Measurements from ENCODE around the gene FCHSD2. TPM values are rescaled to one million over a fixed set of nuclear protein-coding genes. Genes with fewer than 3 reads are reported as not detected.
A peak's percentile ranks its signal among the peaks of the same experiment; 100 is the strongest.

Gene FCHSD2
- total and polyA plus RNA-seq, 2 of the 13 experiments (the other 11 are each of a cell fraction or from before 2014, with no cell fraction given): 20.5 to 24.8 TPM

DNA sequence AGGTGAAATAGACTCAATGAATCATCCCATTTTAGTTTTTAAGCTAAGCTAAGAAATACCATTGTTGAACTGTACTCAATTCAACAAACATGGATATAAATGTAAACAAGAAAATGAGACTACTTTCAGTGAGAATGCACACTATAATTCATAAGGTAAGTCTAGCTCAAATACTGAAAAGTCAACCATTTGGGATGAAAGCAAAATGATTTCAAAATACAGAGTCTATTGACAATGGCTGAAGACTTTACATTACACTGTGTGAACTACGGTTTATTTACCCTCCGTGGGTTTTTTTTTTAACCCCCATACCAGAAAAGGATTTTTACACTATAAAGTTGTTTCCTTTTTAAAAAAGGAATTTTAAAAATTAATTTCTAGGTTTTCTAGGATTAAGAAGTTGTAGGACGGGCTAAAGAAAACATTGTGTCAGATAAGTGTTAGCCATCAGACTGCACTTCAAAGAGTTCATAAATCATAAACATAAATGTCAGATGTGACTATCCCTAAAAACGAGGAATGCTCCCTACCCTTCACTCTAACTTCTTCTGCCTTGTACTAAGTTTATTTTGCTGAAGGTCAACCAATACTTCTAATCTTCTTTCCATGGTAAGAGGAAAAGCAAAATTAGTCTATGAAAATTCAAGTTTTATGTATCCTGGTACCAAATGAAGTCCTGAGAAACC is 83.0 kb downstream of the FCHSD2 start (continued):
- TF ChIP-seq HNRNPUL1 (IDR thresholded peaks at IDR 0.05; ENCODE audit: low read depth, low read length): no peak
- TF ChIP-seq HNF4A (CRISPR knock-in tag; IDR thresholded peaks at IDR 0.05): peak; percentile 29; the same call in 1 of the 2 replicates
- no peak for TF ChIP-seq PHF20 (CRISPR knock-in tag; IDR thresholded peaks at IDR 0.05)
- peak; percentile 15; the same call in 1 of the 2 replicates for TF ChIP-seq NCOA2 (CRISPR knock-in tag; IDR thresholded peaks at IDR 0.05)
- TF ChIP-seq SOX5 (CRISPR knock-in tag; IDR thresholded peaks at IDR 0.05; ENCODE audit: borderline replicate concordance): peak; percentile 60; the same call in 1 of the 2 replicates
- peak; percentile 78 for TF ChIP-seq TCF7 (IDR thresholded peaks at IDR 0.05; ENCODE audit: low read depth)
- TF ChIP-seq SIX4 (CRISPR knock-in tag; IDR thresholded peaks at IDR 0.05): no peak
- no peak for TF ChIP-seq SMYD3 (CRISPR knock-in tag; IDR thresholded peaks at IDR 0.05)
- no peak for TF ChIP-seq SNAI1 (CRISPR knock-in tag; IDR thresholded peaks at IDR 0.05; ENCODE audit: borderline replicate concordance)
- no peak for TF ChIP-seq NR3C1 (CRISPR knock-in tag; IDR thresholded peaks at IDR 0.05)
- TF ChIP-seq MIER3 (CRISPR knock-in tag; IDR thresholded peaks at IDR 0.05; ENCODE audit: borderline replicate concordance): no peak
- TF ChIP-seq, protein P1, sequence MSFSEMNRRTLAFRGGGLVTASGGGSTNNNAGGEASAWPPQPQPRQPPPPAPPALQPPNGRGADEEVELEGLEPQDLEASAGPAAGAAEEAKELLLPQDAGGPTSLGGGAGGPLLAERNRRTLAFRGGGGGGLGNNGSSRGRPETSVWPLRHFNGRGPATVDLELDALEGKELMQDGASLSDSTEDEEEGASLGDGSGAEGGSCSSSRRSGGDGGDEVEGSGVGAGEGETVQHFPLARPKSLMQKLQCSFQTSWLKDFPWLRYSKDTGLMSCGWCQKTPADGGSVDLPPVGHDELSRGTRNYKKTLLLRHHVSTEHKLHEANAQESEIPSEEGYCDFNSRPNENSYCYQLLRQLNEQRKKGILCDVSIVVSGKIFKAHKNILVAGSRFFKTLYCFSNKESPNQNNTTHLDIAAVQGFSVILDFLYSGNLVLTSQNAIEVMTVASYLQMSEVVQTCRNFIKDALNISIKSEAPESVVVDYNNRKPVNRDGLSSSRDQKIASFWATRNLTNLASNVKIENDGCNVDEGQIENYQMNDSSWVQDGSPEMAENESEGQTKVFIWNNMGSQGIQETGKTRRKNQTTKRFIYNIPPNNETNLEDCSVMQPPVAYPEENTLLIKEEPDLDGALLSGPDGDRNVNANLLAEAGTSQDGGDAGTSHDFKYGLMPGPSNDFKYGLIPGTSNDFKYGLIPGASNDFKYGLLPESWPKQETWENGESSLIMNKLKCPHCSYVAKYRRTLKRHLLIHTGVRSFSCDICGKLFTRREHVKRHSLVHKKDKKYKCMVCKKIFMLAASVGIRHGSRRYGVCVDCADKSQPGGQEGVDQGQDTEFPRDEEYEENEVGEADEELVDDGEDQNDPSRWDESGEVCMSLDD (CRISPR knock-in tag; IDR thresholded peaks at IDR 0.05; ENCODE audit: borderline replicate concordance): no peak
- TF ChIP-seq EHMT2 (IDR thresholded peaks at IDR 0.05; ENCODE audit: borderline replicate concordance, low read depth, low read length): peak; percentile 34; the same call in 1 of the 2 replicates
- TF ChIP-seq, protein P2, sequence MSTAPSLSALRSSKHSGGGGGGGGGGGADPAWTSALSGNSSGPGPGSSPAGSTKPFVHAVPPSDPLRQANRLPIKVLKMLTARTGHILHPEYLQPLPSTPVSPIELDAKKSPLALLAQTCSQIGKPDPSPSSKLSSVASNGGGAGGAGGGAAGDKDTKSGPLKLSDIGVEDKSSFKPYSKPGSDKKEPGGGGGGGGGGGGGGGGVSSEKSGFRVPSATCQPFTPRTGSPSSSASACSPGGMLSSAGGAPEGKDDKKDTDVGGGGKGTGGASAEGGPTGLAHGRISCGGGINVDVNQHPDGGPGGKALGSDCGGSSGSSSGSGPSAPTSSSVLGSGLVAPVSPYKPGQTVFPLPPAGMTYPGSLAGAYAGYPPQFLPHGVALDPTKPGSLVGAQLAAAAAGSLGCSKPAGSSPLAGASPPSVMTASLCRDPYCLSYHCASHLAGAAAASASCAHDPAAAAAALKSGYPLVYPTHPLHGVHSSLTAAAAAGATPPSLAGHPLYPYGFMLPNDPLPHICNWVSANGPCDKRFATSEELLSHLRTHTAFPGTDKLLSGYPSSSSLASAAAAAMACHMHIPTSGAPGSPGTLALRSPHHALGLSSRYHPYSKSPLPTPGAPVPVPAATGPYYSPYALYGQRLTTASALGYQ (CRISPR knock-in tag; IDR thresholded peaks at IDR 0.05): peak; percentile 74
- no peak for TF ChIP-seq FOXC1 (CRISPR knock-in tag; IDR thresholded peaks at IDR 0.05; ENCODE audit: borderline replicate concordance)
- TF ChIP-seq NFKB2 (CRISPR knock-in tag; IDR thresholded peaks at IDR 0.05; ENCODE audit: borderline replicate concordance): no peak
- no peak for TF ChIP-seq KDM4B (CRISPR knock-in tag; IDR thresholded peaks at IDR 0.05)
- no peak for TF ChIP-seq FOSL1 (CRISPR knock-in tag; IDR thresholded peaks at IDR 0.05; ENCODE audit: borderline replicate concordance)
- no peak for TF ChIP-seq ZNF781 (CRISPR knock-in tag; IDR thresholded peaks at IDR 0.05; ENCODE audit: borderline replicate concordance, not compliant biosample characterization)
- TF ChIP-seq RAD51 (IDR thresholded peaks at IDR 0.05; ENCODE audit: borderline replicate concordance): no peak
- no peak for TF ChIP-seq SALL2 (CRISPR knock-in tag; IDR thresholded peaks at IDR 0.05)
- no peak for TF ChIP-seq TRIM24 (CRISPR knock-in tag; IDR thresholded peaks at IDR 0.05)
- 0 out of 2 replicates have a peak, but pooled peaks have one; percentile 16 for TF ChIP-seq KAT8 (CRISPR knock-in tag; IDR thresholded peaks at IDR 0.05)
- TF ChIP-seq ZNF20 (CRISPR knock-in tag; IDR thresholded peaks at IDR 0.05): no peak
- no peak for TF ChIP-seq NKX3-1 (CRISPR knock-in tag; IDR thresholded peaks at IDR 0.05)
- no peak for TF ChIP-seq DR1 (CRISPR knock-in tag; IDR thresholded peaks at IDR 0.05)
- no peak for TF ChIP-seq RBM22 (optimal IDR thresholded peaks at IDR 0.05; ENCODE audit: low read length)
